ENCODE measurements around the gene ZSWIM8. TPM values are rescaled to one million over a fixed set of nuclear protein-coding genes. Genes with fewer than 3 reads are reported as not detected.
"Not testable (repeated sequence)": the region's sequence is repeated elsewhere in the genome, so short reads cannot be mapped to it uniquely, and the experiment has no call there.

Gene ZSWIM8
- total RNA-seq, 1 experiment from 2014 or later: 59.8 TPM

DNA sequence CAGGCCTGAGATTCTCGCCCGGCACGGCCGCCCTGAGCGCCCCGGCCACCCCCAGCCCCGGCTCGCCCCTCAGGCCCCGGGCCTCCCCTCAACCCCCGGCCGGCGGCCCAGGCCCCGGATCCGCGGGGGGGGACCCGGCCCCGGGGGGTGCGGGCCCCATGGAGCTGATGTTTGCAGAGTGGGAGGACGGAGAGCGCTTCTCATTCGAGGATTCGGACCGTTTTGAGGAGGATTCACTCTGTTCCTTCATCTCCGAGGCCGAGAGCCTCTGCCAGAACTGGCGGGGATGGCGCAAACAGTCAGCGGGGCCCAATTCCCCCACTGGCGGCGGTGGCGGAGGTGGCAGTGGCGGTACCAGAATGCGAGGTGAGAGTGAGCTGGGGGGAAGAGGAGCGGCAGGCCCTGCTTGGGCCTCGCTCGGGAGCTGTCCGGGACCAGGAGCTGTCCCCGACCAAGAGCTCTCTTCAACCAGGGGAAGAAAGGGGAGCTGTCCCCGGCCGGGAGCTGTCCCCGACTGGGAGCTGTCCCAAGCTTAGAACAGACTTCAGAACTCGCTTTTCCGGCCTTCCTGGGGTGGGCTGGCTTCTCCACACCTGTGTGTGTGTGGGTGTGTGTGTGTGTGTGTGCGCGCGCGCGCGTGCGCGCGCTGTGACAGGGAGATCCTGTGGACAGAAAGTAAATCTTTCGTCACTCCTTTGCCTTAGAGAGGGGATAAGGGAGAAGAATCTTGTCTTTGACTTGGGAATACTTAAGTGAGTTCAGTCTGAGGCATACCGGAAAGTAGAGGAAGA lies 510 bp downstream of the ZSWIM8 start:
- peak; percentile 83 for DNase-seq
- no peaks in the 10 kb centered on the region for H3K27me3 ChIP-seq (ENCODE audit: control insufficient read depth, insufficient read depth, low read length)
- peaks cover 6% of the 10 kb centered on the region for H3K36me3 ChIP-seq (replicated peaks; ENCODE audit: control insufficient read depth, insufficient read depth, low read length)
- H3K4me3 ChIP-seq (ENCODE audit: insufficient read depth, low read depth, low read length): peak overlapping the region; percentile 63

DNA sequence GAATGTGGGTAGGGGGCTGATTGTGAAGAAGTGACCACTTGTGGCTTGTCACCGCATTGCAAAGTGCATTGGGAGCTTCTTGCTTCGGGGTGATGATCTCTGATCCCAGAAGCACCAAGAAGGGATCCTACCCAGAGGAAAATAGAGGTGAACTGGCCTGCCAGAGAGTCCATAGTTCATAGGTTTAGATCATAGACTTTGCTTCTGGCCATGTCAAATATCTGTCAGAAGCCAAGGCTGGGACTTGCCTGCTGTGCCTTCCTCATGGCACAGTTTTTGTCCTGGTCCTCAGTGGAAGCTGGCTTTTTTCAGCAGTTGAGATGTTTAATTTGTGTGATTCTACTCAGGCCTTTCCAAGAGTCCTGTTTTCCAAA lies 1.1 kb downstream of the ZSWIM8 start:
- Histone ChIP-seq H3K27me3 (ENCODE audit: control insufficient read depth, insufficient read depth, low read length) (no peaks in the 10 kb centered on the region), H3K4me3 (ENCODE audit: insufficient read depth, low read depth, low read length) (peak overlapping the region; percentile 63), H3K36me3 (replicated peaks; ENCODE audit: control insufficient read depth, insufficient read depth, low read length) (peaks cover 8% of the 10 kb centered on the region)
- peak; percentile 76 for DNase-seq

DNA sequence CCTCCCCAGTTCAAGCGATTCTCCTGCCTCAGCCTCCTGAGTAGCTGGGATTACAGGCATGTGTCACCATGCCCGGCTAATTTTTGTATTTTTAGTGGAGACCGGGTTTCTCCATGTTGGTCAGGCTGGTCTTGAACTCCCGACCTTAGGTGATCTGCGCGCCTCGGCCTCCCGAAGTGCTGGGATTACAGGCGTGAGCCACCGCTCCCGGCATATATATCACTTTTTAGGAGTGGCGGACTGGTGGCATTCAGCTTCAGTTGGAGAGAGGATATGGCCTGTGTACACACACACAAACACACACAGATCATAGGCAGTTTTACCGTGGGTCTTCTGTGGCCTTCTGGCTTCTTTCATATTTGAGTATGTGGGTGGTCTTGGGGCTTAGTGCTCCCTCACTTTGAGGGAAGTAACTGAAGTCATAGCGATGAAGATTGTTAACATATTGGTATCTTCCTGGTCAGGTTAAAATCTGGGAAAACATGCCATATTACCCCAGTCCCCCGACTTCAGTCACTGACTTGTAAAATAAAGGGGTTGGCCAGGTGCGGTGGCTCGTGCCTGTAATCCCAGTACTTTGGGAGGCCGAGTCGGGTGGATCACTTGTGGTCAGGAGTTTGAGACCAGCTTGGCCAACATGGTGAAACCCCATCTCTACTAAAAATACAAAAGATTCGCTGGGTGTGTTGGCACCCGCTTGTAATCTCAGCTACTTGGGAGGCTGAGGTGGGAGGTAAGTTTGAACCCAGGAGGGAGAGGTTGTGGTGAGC lies 1.8 kb downstream of the ZSWIM8 start:
- H3K4me3 ChIP-seq (ENCODE audit: insufficient read depth, low read depth, low read length); DNase-seq: not testable (repeated sequence)

DNA sequence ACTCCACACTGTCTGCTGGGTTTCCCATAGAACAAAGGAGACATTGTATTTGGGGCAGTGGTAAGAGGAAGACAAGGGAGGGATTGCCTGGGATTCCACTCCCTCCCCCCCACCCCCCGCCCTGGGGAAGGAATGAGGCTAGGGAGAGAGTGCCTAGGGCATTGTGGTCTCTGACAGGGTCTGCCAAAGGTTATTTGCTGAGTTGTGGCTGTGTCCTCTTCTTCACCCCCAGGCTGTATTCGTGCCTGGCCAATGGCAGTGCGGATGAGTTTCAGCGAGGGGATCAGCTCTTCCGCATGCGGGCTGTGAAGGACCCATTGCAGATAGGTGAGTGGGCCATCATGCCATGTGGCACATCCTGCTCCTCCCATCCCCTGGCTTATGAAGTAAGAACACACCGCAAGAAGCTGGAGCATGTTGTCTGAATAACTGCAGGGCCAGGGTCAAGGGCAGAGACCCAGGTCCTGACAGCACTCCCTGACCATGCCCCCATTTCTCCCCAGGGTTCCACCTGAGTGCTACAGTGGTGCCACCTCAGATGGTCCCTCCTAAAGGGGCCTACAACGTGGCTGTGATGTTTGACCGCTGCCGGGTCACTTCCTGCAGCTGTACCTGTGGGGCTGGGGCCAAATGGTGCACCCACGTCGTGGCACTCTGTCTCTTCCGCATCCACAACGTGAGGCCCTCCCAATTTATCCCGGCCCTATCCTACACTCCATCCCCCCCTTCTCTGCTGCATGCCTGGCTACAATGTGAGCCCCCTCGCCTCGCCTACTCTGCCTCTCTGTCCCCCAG lies 3.7 kb downstream of the ZSWIM8 start:
- Histone ChIP-seq H3K4me3 (ENCODE audit: insufficient read depth, low read depth, low read length) (no peak overlapping the region), H3K27me3 (ENCODE audit: control insufficient read depth, insufficient read depth, low read length) (no peaks in the 10 kb centered on the region), H3K36me3 (replicated peaks; ENCODE audit: control insufficient read depth, insufficient read depth, low read length) (peaks cover 9% of the 10 kb centered on the region)
- peak; percentile 17 for DNase-seq

More for the DNA sequence above, 1.8 kb downstream of the ZSWIM8 start:
- H3K27me3 ChIP-seq (ENCODE audit: control insufficient read depth, insufficient read depth, low read length); H3K36me3 ChIP-seq (replicated peaks; ENCODE audit: control insufficient read depth, insufficient read depth, low read length): not testable (repeated sequence)

DNA sequence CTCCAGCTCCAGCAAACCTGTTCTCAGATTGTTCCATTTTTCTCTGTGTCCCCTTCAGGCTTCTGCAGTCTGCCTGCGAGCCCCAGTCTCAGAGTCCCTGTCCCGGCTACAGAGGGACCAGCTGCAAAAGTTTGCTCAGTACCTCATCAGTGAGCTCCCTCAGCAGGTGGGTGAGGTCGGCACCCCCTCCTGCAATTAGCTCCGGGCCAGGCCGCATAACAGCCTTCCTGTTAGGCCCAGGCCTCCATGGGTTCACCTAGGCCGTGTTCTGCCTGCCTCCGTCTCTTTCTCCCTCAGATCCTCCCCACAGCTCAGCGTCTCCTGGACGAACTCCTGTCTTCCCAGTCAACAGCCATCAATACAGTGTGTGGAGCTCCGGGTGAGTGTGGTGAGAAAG lies 4.3 kb downstream of the ZSWIM8 start:
- H3K36me3 ChIP-seq (replicated peaks; ENCODE audit: control insufficient read depth, insufficient read depth, low read length): peaks cover 10% of the 10 kb centered on the region
- DNase-seq: no peak
- H3K27me3 ChIP-seq (ENCODE audit: control insufficient read depth, insufficient read depth, low read length): no peaks in the 10 kb centered on the region
- no peak overlapping the region for H3K4me3 ChIP-seq (ENCODE audit: insufficient read depth, low read depth, low read length)

DNA sequence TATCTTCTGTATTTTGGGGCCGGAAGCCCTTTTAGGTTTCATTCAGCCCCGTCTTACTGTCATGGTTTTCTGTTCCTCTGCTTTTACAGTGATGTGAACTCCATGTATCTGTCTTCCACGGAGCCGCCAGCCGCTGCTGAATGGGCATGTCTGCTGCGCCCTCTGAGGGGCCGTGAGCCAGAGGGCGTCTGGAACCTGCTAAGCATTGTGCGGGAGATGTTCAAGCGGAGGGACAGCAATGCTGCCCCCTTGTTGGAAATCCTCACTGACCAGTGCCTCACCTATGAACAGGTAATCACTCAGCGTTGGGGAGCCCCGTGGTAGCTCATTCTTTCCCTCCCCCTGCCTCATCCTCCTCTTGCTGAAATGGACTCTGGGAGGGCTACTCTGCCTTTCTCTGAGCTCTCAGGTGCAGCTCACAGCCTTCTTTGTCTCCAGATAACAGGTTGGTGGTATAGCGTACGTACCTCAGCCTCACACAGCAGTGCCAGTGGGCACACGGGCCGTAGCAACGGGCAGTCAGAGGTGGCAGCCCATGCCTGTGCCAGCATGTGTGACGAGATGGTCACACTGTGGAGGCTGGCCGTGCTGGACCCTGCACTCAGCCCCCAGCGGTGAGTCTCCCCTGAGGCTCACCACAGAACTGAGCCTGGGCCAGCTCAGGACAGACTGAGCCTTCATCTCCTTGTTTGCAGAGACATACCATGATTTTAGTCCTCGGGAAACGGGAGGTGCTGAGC lies 5.7 kb downstream of the ZSWIM8 start:
- no peak for DNase-seq
- Histone ChIP-seq H3K27me3 (ENCODE audit: control insufficient read depth, insufficient read depth, low read length) (no peaks in the 10 kb centered on the region), H3K36me3 (replicated peaks; ENCODE audit: control insufficient read depth, insufficient read depth, low read length) (peaks cover 12% of the 10 kb centered on the region), H3K4me3 (ENCODE audit: insufficient read depth, low read depth, low read length) (no peak overlapping the region)

DNA sequence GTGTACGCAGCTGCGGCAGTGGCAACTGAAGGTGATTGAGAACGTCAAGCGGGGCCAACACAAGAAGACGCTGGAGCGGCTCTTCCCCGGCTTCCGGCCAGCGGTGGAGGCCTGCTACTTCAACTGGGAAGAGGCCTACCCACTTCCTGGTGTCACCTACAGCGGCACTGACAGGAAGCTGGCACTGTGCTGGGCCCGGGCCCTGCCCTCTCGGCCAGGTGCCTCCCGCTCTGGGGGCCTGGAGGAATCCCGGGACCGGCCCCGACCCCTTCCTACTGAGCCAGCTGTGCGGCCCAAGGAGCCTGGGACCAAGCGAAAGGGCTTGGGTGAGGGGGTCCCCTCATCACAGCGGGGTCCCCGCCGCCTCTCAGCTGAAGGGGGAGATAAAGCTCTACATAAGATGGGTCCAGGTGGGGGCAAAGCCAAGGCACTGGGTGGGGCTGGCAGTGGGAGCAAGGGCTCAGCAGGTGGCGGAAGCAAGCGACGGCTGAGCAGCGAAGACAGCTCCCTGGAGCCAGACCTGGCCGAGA lies 6.5 kb downstream of the ZSWIM8 start:
- peak; percentile 47 for DNase-seq
- Histone ChIP-seq H3K4me3 (ENCODE audit: insufficient read depth, low read depth, low read length) (no peak overlapping the region), H3K27me3 (ENCODE audit: control insufficient read depth, insufficient read depth, low read length) (no peaks in the 10 kb centered on the region), H3K36me3 (replicated peaks; ENCODE audit: control insufficient read depth, insufficient read depth, low read length) (peaks cover 13% of the 10 kb centered on the region)

DNA sequence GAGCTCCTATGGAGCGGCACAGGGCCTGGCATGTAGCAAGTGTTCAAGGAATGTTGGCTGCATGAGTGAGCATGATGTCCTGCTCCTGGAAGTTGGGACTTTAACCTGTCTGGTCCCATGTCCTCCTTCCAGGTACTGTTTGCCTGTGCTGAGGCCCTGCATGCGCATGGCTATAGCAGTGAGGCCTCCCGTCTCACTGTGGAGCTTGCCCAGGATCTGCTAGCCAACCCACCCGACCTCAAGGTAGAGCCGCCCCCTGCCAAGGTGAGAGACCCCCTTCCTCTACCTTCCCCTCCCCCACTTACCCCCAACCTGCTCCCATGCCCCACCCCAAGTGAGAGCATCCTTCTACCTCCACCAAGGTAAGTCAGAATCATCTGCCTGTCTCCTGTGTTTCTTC lies 8.1 kb downstream of the ZSWIM8 start:
- Histone ChIP-seq H3K27me3 (ENCODE audit: control insufficient read depth, insufficient read depth, low read length) (no peaks in the 10 kb centered on the region), H3K4me3 (ENCODE audit: insufficient read depth, low read depth, low read length) (no peak overlapping the region), H3K36me3 (replicated peaks; ENCODE audit: control insufficient read depth, insufficient read depth, low read length) (peaks cover 13% of the 10 kb centered on the region)
- no peak for DNase-seq

DNA sequence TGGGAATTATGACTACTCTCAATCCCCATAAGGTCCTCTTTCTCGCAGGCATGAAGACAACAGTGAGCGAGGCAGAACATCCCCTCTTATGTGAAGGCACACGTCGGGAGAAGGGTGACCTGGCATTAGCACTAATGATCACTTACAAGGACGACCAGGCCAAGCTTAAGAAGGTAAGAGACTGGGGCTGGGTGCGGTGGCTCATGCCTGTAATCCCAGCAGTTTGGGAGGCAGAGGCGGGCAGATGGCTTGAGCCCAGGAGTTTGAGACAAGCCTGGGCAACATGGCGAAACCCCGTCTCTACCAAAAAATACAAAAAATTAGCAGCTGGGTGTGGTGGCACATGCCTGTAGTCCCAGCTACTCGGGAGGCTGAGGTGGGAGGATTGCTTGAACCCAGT lies 10.1 kb downstream of the ZSWIM8 start:
- not testable (repeated sequence) for H3K27me3 ChIP-seq (ENCODE audit: control insufficient read depth, insufficient read depth, low read length); H3K4me3 ChIP-seq (ENCODE audit: insufficient read depth, low read depth, low read length); DNase-seq
- peaks cover 12% of the 10 kb centered on the region for H3K36me3 ChIP-seq (replicated peaks; ENCODE audit: control insufficient read depth, insufficient read depth, low read length)

DNA sequence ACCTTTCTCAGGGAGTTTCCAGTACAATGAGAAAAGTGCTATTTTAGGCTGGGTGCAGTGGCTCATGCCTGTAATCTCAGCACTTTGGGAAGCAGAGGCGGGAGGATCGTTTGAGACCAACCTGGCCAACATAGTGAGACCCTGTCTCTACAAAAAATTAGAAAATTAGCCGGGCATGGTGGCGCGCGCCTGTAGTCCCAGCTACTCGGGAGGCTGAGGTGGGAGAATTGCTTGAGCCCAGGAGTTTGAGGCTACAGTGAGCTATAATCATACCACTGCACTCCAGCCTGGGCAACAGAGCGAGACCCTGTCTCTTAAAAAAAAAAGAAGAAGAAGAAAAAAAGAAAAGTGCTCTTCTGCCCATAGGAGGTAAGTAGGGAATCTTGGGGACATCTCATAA lies 10.6 kb downstream of the ZSWIM8 start:
- DNase-seq; H3K4me3 ChIP-seq (ENCODE audit: insufficient read depth, low read depth, low read length): not testable (repeated sequence)

DNA sequence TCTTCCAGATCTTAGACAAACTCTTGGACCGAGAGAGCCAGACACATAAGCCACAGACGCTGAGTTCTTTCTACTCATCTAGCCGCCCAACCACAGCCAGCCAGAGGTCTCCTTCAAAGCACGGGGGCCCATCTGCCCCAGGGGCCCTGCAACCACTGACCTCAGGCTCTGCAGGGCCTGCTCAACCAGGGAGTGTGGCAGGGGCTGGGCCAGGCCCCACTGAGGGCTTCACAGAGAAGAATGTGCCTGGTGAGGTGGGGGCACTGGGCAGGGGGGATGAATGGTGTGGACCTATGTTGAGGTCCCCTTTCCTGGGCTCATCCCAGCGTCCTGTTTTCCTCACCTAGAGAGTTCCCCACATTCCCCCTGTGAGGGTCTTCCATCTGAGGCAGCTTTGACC lies 11.4 kb downstream of the ZSWIM8 start:
- Histone ChIP-seq H3K36me3 (replicated peaks; ENCODE audit: control insufficient read depth, insufficient read depth, low read length) (peaks cover 14% of the 10 kb centered on the region), H3K4me3 (ENCODE audit: insufficient read depth, low read depth, low read length) (no peak overlapping the region), H3K27me3 (ENCODE audit: control insufficient read depth, insufficient read depth, low read length) (no peaks in the 10 kb centered on the region)
- no peak for DNase-seq

More for the DNA sequence above, 10.6 kb downstream of the ZSWIM8 start:
- not testable (repeated sequence) for H3K27me3 ChIP-seq (ENCODE audit: control insufficient read depth, insufficient read depth, low read length)
- H3K36me3 ChIP-seq (replicated peaks; ENCODE audit: control insufficient read depth, insufficient read depth, low read length): peaks cover 12% of the 10 kb centered on the region

DNA sequence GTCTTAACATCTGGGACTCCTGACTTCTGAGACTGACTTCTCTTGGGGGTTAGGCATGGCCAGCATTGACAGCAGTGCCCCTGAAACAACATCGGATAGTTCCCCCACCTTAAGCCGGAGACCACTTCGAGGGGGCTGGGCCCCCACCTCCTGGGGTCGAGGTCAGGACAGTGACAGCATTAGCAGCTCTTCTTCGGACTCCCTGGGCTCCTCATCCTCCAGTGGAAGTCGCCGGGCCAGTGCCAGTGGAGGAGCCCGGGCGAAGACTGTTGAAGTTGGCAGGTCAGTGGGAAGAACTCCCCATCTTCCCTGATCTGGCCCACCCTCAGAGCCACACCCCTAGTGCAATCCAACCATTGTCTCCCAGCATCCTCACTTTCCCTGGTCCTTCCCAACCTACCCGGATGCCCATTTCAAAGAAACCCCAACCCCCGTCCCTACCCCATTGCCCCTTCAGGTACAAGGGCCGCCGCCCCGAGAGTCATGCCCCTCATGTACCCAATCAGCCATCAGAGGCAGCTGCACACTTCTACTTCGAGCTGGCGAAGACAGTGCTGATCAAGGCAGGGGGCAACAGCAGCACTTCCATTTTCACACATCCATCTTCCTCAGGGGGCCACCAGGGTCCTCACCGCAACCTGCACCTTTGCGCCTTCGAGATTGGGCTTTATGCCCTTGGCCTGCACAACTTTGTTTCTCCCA lies 12.1 kb downstream of the ZSWIM8 start:
- no peak for DNase-seq
- H3K4me3 ChIP-seq (ENCODE audit: insufficient read depth, low read depth, low read length): no peak overlapping the region
- no peaks in the 10 kb centered on the region for H3K27me3 ChIP-seq (ENCODE audit: control insufficient read depth, insufficient read depth, low read length)
- H3K36me3 ChIP-seq (replicated peaks; ENCODE audit: control insufficient read depth, insufficient read depth, low read length): peaks cover 17% of the 10 kb centered on the region

DNA sequence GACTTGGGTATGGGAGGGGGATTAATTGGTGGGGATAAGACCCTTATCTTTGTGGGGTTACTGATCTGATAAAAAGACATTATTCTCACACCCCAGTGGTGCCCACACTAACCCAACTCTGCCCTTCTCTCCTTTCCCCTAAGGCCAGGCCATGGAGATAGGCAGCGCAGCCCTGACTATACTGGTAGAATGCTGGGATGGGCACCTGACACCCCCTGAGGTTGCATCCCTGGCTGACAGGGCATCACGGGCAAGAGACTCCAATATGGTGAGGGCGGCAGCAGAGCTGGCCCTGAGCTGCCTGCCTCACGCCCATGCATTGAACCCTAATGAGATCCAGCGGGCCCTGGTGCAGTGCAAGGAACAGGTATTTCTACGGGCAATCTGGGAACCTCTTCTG lies 12.7 kb downstream of the ZSWIM8 start:
- Histone ChIP-seq H3K36me3 (replicated peaks; ENCODE audit: control insufficient read depth, insufficient read depth, low read length) (peaks cover 23% of the 10 kb centered on the region), H3K4me3 (ENCODE audit: insufficient read depth, low read depth, low read length) (no peak overlapping the region), H3K27me3 (ENCODE audit: control insufficient read depth, insufficient read depth, low read length) (no peaks in the 10 kb centered on the region)
- DNase-seq: no peak
